ENCODE results near the gene RASSF9.

Gene RASSF9

DNA sequence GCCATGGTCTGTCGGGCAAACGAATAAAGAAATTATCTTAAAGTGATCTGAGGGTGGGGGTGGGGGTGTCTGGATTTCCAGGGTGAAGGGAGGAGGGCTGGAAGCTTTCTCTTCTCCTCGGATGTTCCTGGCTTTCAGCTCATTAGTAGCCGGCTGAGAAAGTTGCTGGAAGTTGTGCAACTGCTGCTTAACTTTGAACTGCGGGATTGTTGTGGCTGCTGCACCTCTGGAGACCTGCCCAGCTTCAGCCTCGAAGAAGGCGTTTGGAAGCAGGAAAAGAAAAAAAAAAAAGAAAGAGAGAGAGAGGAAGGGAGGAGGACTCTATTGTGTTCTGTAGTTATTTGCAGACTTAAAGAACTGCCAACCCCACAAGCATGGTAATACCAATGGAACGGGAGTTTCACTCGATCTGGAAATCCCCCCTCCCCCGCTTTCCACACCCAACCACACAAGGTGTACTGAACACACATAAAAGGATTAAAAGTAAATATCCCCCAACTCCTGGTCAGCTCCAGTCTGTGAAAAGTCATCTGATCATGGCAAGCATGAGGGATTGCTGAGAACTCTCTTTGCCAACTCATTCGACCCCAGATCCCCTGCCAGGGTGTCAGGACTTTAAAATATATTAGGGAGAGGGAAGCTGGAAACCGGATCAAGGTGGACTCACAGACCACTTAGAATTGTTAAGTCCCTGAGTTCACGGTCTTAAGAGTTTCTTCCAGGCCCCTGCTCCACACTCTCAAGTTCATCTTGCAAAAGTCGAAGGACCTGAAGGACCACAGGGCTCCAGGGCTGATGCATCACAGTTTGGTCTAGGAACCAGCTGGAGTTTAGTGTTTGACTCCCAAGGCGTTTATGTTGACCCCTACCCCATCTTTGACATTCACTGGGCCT, at the start of gene RASSF9:
TSS of gene RASSF9 (minus strand) at position 213 of the 894 bp plus-strand sequence. CDS start at position 5, 208 bp downstream.
- DNase-seq (ENCODE audit: low read depth in 1 of 2, low spot score in 1 of 2), result no peak

- no peak for DNase-seq (ENCODE audit: low read depth in 1 of 2, low spot score in 1 of 2)
Measured at GRCh38 chr12:85883763-85884162, 47.6 kb upstream of the RASSF9 start.

GRCh38 chr12:85877459-85877858, 41.2 kb upstream of the RASSF9 start:
- no peak for DNase-seq (ENCODE audit: low read depth in 1 of 2, low spot score in 1 of 2)

- no peak for DNase-seq (ENCODE audit: low read depth in 1 of 2, low spot score in 1 of 2)
Measured at GRCh38 chr12:85874031-85874461, 37.8 kb upstream of the RASSF9 start, which contains the start of gene NTS. TSS of gene NTS (plus strand) at chr12:85874295. CDS start at chr12:85874404, 109 bp downstream.

GRCh38 chr12:85872497-85873091, 36.4 kb upstream of the RASSF9 start:
- DNase-seq (ENCODE audit: low read depth in 1 of 2, low spot score in 1 of 2), result no peak

GRCh38 chr12:85866986-85867776, 31.0 kb upstream of the RASSF9 start:
- DNase-seq (ENCODE audit: low read depth in 1 of 2, low spot score in 1 of 2), result no peak

GRCh38 chr12:85865890-85866289, 29.7 kb upstream of the RASSF9 start:
- no peak for DNase-seq (ENCODE audit: low read depth in 1 of 2, low spot score in 1 of 2)

GRCh38 chr12:85856966-85857365, 20.8 kb upstream of the RASSF9 start:
- no peak for DNase-seq (ENCODE audit: low read depth in 1 of 2, low spot score in 1 of 2)

GRCh38 chr12:85855305-85855704, 19.1 kb upstream of the RASSF9 start:
- DNase-seq (ENCODE audit: low read depth in 1 of 2, low spot score in 1 of 2), result no peak

- no peak for DNase-seq (ENCODE audit: low read depth in 1 of 2, low spot score in 1 of 2)
Measured at GRCh38 chr12:85849344-85849743, 13.1 kb upstream of the RASSF9 start.

DNA sequence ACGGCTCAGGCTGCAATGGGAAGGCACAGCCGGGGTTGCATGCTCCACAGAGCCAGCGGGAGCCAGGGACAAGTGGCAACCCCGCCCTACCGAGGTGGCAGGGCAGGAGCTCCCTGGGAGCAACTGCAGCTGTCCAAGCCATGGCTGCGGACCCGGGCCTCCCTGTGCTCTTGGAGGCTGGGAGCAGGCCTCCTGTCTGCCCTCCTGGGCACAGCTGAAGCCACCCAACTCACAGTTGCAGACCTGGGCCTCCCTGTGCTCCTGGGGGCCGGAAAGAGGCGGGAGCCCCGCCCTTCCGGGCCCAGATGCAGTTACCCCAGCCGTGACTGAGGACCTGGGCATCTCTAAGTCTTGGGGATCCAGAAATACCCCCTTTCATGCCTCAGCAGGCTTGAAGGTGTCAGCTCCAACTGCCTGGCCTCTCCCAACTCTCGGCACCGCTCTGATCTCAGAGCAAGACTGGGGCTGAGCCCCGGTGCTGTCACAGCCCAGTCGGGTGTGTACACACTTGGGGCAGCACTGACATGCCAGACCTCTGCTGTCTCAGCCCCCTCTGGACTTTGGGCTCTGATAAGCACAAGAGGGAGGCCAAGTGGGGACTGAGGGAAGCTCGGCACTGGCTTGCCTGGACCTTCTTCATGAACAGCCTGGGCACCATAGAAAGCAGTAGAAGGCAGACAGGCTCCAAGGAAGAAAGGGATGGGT, 7.5 kb upstream of the RASSF9 start:
- DNase-seq (ENCODE audit: low read depth in 1 of 2, low spot score in 1 of 2), result no peak

- DNase-seq (ENCODE audit: low read depth in 1 of 2, low spot score in 1 of 2), result no peak
Measured at GRCh38 chr12:85835426-85836196, 598 bp downstream of the RASSF9 start.

GRCh38 chr12:85834378-85834777, 1.8 kb downstream of the RASSF9 start:
- no peak for DNase-seq (ENCODE audit: low read depth in 1 of 2, low spot score in 1 of 2)

DNA sequence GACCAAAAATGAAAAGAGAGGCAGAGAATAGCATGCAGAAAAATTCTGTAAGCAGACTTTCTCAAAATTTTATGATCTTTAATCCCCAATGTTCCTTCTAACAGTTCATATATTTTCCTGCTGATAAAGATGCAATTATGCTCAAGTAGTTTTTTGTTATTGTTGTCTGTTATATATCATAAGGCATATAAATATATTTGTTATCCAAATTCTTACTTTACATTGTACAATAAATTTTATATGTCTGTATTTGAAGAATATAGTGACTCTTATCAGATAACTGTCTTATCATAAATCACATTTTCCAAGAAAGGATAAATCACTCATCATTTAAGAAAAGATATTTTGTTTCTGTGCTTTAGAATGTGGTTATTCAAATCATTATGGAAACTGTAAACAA, 2.6 kb downstream of the RASSF9 start:
- no peak for DNase-seq (ENCODE audit: low read depth in 1 of 2, low spot score in 1 of 2)

DNA sequence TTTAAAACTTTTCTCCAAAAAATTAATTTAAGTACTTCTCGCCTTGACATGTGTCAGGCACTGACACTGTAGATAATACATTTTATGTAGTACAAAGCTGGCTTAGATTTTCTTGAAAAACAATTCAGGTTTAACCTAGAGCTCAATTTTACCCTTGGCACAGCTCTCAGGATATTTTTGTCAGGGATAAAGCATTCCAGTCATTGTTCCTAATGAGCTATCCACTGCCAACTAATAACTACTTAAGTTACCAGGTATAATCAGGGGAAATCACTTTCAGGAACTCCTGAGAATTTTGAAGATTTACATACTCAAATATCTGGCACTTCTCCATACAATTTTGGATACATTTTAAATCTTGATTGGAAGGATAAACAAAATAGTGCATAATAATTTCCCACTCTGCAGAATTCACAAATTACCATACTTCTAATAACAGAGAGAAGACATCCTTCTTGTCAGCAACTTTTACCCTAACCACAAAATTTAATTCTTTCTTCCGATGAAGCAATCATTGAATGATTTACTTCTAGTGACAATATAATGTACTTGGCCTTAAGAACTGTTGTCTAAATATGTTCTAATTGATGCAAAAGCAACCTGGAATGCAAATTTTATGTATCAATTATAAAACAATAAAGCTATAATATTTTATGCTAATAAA, 4.8 kb downstream of the RASSF9 start:
- DNase-seq (ENCODE audit: low read depth in 1 of 2, low spot score in 1 of 2), result no peak

DNA sequence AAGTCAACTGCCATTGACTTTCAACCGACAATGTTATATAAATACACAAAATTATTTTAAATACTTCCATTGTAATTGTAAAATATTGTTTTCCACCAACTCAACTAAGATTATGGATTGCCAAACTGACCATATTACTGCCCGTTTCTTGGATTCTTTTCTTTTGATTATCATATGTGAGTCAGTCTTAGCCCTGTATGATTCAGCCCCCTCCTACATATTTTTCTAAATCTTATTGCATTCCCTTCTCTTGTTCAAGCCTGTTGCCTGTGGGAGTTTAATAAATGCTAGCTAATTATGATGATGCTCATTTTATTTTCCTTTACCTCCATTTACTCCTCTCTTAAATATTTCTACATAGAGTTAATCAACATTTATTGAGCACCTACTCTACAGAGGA, 6.8 kb downstream of the RASSF9 start:
- no peak for DNase-seq (ENCODE audit: low read depth in 1 of 2, low spot score in 1 of 2)

- DNase-seq (ENCODE audit: low read depth in 1 of 2, low spot score in 1 of 2), result no peak
Measured at GRCh38 chr12:85828576-85828975, 7.6 kb downstream of the RASSF9 start.

DNA sequence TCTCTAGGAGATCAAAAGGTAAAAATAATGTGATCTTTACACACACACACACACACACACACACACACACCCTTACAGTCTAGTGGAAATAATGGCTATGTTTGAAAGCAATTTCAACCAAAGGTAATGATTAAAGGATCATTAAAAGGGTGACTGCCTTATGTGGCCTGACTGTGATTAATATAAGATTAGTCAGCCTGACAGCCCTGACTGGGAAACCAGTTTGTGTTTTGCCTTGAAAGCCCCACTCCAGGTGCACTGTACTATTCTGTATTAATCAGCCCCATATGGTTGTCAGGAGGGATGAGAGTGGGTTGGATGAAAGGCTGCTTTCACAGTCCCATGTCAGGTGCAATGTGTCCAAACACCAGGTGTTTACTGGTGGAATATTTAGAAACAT, 10.5 kb downstream of the RASSF9 start:
- no peak for DNase-seq (ENCODE audit: low read depth in 1 of 2, low spot score in 1 of 2)

- DNase-seq (ENCODE audit: low read depth in 1 of 2, low spot score in 1 of 2), result no peak
Measured at GRCh38 chr12:85823436-85824180, 12.6 kb downstream of the RASSF9 start.
